HG02973 (cell line): ENCODE measurements around the gene S100A10.

Experiments
- ATAC-seq: cut with Tn5 transposase; IDR thresholded peaks from one replicate; pipeline ENCODE4 v1.9.1; 2021; ENCODE audit warnings: moderate library complexity; ENCODE audit not compliant: unreplicated experiment

The S100A10 gene

GRCh38 chr1:151966061-151966460 is 27.6 kb downstream of the S100A10 start:
- ATAC-seq: no peak

- ATAC-seq: no peak
Measured at GRCh38 chr1:151964510-151964909, 29.1 kb downstream of the S100A10 start.

- ATAC-seq: no peak
Measured at GRCh38 chr1:151963288-151963687, 30.4 kb downstream of the S100A10 start.

GRCh38 chr1:151961833-151962232 is 31.8 kb downstream of the S100A10 start:
- ATAC-seq: no peak

- ATAC-seq: no peak
Measured at GRCh38 chr1:151960780-151961513, 32.7 kb downstream of the S100A10 start.

GRCh38 chr1:151958959-151959358 is 34.7 kb downstream of the S100A10 start:
- ATAC-seq: no peak

GRCh38 chr1:151956957-151957497 is 36.6 kb downstream of the S100A10 start:
- no peak for ATAC-seq

GRCh38 chr1:151953409-151954094 is 40.1 kb downstream of the S100A10 start:
- ATAC-seq: no peak

- ATAC-seq: no peak
Measured at GRCh38 chr1:151952811-151953210, 40.8 kb downstream of the S100A10 start.

GRCh38 chr1:151949371-151950193 is 44.1 kb downstream of the S100A10 start:
- no peak for ATAC-seq

GRCh38 chr1:151948506-151948905 is 45.2 kb downstream of the S100A10 start:
- no peak for ATAC-seq

GRCh38 chr1:151947140-151947539 is 46.5 kb downstream of the S100A10 start:
- ATAC-seq: no peak

- ATAC-seq: no peak
Measured at GRCh38 chr1:151945725-151946722, 47.6 kb downstream of the S100A10 start.

GRCh38 chr1:151944857-151945575 is 48.6 kb downstream of the S100A10 start:
- no peak for ATAC-seq

GRCh38 chr1:151944126-151944856 is 49.4 kb downstream of the S100A10 start:
- no peak for ATAC-seq

GRCh38 chr1:151943591-151943990 is 50.1 kb downstream of the S100A10 start:
- no peak for ATAC-seq

GRCh38 chr1:151942882-151943281 is 50.8 kb downstream of the S100A10 start:
- no peak for ATAC-seq

GRCh38 chr1:151940541-151940940 is 53.1 kb downstream of the S100A10 start:
- no peak for ATAC-seq

GRCh38 chr1:151939779-151940178 is 53.9 kb downstream of the S100A10 start:
- no peak for ATAC-seq
